OCI-LY1 (cell line): ENCODE measurements around the gene NOS3.

Experiments used
- H2AFZ ChIP-seq: fragments of 200-600 bp; sonication (generic), shearing (Covaris generic); 2 replicates; pipeline ENCODE4 v1.6.0; 2014; ENCODE audit warnings: antibody characterized with exemption, mild to moderate bottlenecking, low read length
- H3F3A ChIP-seq: fragments of 200-600 bp; sonication (generic), shearing (Covaris generic); 2 replicates; pipeline ENCODE4 v1.6.0; 2014; ENCODE audit warnings: mild to moderate bottlenecking, antibody characterized with exemption, low read length, moderate library complexity; ENCODE audit not compliant: insufficient read depth
- H3K27ac ChIP-seq: fragments of 200-600 bp; sonication (generic); 2 replicates; pipeline ENCODE4 v1.5.1; 2014; ENCODE audit warnings: low read length, mixed run types, mild to moderate bottlenecking, low read depth; ENCODE audit not compliant: poor library complexity, severe bottlenecking
- H3K27me3 ChIP-seq: fragments of 200-600 bp; sonication (generic); 2 replicates; pipeline ENCODE4 v1.6.0; 2014; ENCODE audit warnings: antibody characterized with exemption, mild to moderate bottlenecking, low read length, moderate library complexity; ENCODE audit not compliant: insufficient read depth
- H3K36me3 ChIP-seq: fragments of 200-600 bp; sonication (generic); 2 replicates; pipeline ENCODE4 v1.6.1; 2014; ENCODE audit warnings: mild to moderate bottlenecking, antibody characterized with exemption, low read length, moderate library complexity, mixed read lengths; ENCODE audit not compliant: insufficient read depth
- H3K4me1 ChIP-seq: fragments of 200-600 bp; sonication (generic); 2 replicates; pipeline ENCODE4 v1.5.1; 2014; ENCODE audit warnings: mild to moderate bottlenecking, low read length, moderate library complexity; ENCODE audit not compliant: insufficient read depth, severe bottlenecking
- H3K4me2 ChIP-seq: fragments of 200-600 bp; sonication (generic), shearing (Covaris generic); 2 replicates; pipeline ENCODE4 v1.6.1; 2014; ENCODE audit warnings: low read length
- H3K4me3 ChIP-seq: fragments of 200-600 bp; sonication (generic); 2 replicates; pipeline ENCODE4 v1.5.1; 2014; ENCODE audit warnings: low read length, low read depth, mild to moderate bottlenecking, mixed read lengths; ENCODE audit not compliant: poor library complexity, severe bottlenecking
- H3K79me2 ChIP-seq: fragments of 200-600 bp; shearing (Covaris generic); 2 replicates; pipeline ENCODE4 v1.6.1; 2016; ENCODE audit warnings: mixed run types, low read length, mixed read lengths; ENCODE audit not compliant: insufficient read depth
- H3K9ac ChIP-seq: fragments of 200-600 bp; sonication (generic), shearing (Covaris generic); 2 replicates; pipeline ENCODE4 v1.6.1; 2014; ENCODE audit warnings: mild to moderate bottlenecking, low read length, mixed read lengths
- H3K9me2 ChIP-seq: fragments of 200-600 bp; sonication (generic), shearing (Covaris generic); 2 replicates; pipeline ENCODE4 v1.6.1; 2014; ENCODE audit warnings: low read depth, mild to moderate bottlenecking, low read length, mixed read lengths
- H3K9me3 ChIP-seq: fragments of 200-600 bp; shearing (Covaris generic); 2 replicates; pipeline ENCODE4 v1.6.1; 2014; ENCODE audit warnings: low read length, mixed read lengths
- H4K20me1 ChIP-seq: fragments of 200-600 bp; sonication (generic), shearing (Covaris generic); 2 replicates; pipeline ENCODE4 v1.6.0; 2016; ENCODE audit warnings: mild to moderate bottlenecking, low read length; ENCODE audit not compliant: insufficient read depth
- EZH2 ChIP-seq: fragments of 200-600 bp; sonication (generic), shearing (Covaris generic); IDR thresholded peaks from 2 replicates; pipeline ENCODE4 v1.8.0; 2017; ENCODE audit warnings: borderline replicate concordance, mixed run types, mild to moderate bottlenecking, antibody characterized with exemption, low read length, moderate library complexity, mixed read lengths
- TF ChIP-seq, protein P1 (sequence below): fragments of 200-600 bp; sonication (generic), shearing (Covaris generic); IDR thresholded peaks from 2 replicates; pipeline ENCODE4 v1.5.1; 2017; ENCODE audit warnings: mild to moderate bottlenecking, antibody characterized with exemption, low read length, moderate library complexity, mixed read lengths

Gene NOS3

DNA sequence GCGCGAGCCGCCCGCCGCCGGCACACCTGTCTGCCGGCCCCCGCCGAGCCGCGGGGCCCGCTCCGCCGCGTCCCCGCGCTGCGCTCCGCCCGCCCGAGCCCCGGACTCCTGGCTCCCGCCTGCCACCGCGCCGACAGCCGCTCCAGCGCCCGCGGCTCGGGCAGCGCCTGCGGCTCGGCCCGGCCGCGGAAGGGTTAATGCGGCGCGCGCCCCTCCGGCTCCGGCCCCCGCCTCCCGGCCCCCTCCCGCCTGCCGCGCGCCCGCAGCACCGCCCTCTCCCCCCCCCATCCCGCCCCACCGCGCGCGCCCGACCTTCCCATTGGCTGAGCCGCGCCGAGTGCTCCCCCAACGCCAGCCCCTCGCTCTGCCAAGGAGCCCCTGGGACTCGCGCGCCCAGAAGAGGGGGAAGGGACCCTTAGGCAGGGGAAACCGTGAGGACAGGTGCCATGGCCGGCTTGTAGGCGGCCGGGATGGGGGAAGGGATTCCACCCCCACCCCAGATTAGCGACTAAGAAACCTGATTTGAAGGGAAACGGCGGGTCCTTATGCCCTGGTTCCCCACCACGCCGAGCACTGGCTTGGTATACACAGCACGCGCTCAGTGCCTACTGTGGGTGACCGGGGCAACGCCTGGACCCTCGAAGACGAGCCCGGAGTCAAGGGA lies 12.6 kb upstream of the NOS3 start, which contains the start of gene KCNH2:
KCNH2 (minus strand) TSS at position 196 of the 664 bp plus-strand sequence. CDS start 408 bp downstream, outside the sequence.
- Histone ChIP-seq H3K4me1 (peaks cover 50% of the 10 kb centered on the region), H3K36me3 (no peaks in the 10 kb centered on the region), H2AFZ (no peak within 1 kb of the TSS), H3K9me3 (no peaks in the 10 kb centered on the region), H4K20me1 (no peaks in the 10 kb centered on the region), H3F3A (no peaks in the 10 kb centered on the region), H3K79me2 (no peaks in the 10 kb centered on the region), H3K9ac (peak within 1 kb of the TSS; percentile 49; the same call in 1 of the 2 replicates), H3K27me3 (peaks cover 18% of the 10 kb centered on the region; the same call in 1 of the 2 replicates), H3K4me3 (peak within 1 kb of the TSS; percentile 60), H3K9me2 (no peaks in the 10 kb centered on the region), H3K4me2 (peak within 1 kb of the TSS; percentile 86), H3K27ac (no peak within 1 kb of the TSS)
- TF ChIP-seq, protein P1, sequence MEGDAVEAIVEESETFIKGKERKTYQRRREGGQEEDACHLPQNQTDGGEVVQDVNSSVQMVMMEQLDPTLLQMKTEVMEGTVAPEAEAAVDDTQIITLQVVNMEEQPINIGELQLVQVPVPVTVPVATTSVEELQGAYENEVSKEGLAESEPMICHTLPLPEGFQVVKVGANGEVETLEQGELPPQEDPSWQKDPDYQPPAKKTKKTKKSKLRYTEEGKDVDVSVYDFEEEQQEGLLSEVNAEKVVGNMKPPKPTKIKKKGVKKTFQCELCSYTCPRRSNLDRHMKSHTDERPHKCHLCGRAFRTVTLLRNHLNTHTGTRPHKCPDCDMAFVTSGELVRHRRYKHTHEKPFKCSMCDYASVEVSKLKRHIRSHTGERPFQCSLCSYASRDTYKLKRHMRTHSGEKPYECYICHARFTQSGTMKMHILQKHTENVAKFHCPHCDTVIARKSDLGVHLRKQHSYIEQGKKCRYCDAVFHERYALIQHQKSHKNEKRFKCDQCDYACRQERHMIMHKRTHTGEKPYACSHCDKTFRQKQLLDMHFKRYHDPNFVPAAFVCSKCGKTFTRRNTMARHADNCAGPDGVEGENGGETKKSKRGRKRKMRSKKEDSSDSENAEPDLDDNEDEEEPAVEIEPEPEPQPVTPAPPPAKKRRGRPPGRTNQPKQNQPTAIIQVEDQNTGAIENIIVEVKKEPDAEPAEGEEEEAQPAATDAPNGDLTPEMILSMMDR, result no peak
- TF ChIP-seq EZH2, result no peak

DNA sequence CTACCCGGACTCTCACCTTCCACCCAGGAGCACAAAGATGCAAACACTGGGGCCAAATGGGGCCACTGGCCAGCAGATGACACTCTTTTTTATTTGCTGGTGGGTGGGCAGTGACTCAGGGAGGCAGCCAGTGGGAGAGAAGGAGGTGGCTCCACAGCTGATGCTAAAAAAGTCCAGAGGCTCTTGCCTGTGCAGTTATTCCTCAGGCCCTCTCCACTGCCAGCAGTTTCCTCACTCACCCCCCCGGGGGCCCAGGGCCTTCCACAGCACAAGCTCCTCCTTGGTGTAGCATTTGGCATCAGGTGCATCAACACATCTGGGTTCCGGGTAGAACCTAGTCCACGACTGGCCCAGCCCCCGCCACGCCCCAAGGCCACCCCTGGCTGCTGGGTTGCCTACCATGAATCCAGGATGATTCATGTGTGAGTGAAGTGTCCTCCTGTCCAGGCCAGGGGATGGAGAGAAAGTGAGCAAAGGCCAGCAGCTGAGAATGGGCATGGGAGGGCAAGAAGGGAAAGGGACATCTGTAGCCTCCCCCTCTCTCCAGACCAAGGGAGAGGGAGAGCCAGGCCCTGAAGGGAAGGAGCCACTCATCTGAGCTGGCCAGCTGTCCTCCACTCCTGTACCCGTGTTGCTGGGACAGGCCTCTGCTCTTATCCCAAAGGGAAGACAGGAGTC lies 11.0 kb upstream of the NOS3 start:
- Histone ChIP-seq H3F3A (no peaks in the 10 kb centered on the region), H3K79me2 (no peaks in the 10 kb centered on the region), H3K4me3 (no peak overlapping the region), H3K9me2 (no peaks in the 10 kb centered on the region), H3K9ac (no peak overlapping the region), H3K4me2 (no peak overlapping the region), H3K4me1 (peaks cover 36% of the 10 kb centered on the region), H3K36me3 (no peaks in the 10 kb centered on the region), H3K27ac (no peak overlapping the region), H3K9me3 (no peaks in the 10 kb centered on the region), H3K27me3 (peaks cover 18% of the 10 kb centered on the region; the same call in 1 of the 2 replicates), H2AFZ (no peak overlapping the region), H4K20me1 (no peaks in the 10 kb centered on the region)
- TF ChIP-seq EZH2, result no peak
- TF ChIP-seq, protein P1, result no peak

DNA sequence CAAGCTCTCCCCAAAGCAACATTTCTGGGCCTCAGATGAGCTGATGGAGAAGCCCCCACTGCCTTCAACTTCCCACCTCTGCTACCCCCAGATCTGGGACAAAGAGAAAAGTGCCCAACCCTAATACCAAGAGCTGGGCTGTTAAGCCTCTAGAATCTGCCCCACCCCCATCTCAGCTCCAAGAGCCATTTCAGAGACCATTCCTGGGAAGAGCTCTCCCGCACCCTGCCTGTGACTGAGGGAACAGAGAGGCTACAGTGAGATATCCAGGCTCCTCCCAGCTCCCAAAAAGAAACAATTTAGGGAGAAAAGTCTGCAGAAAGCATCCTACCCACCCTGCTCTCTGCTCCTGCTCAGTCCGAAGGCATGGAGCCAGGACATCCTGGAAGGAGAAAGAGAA lies 10.2 kb upstream of the NOS3 start:
- H3K4me2 ChIP-seq, result no peak overlapping the region
- TF ChIP-seq EZH2, result no peak
- TF ChIP-seq, protein P1, result no peak
- H3K36me3 ChIP-seq, result no peaks in the 10 kb centered on the region
- no peak overlapping the region for H3K4me3 ChIP-seq
- H3K79me2 ChIP-seq, result no peaks in the 10 kb centered on the region
- no peak overlapping the region for H2AFZ ChIP-seq
- no peaks in the 10 kb centered on the region for H4K20me1 ChIP-seq
- H3K4me1 ChIP-seq, result peaks cover 28% of the 10 kb centered on the region
- no peak overlapping the region for H3K9ac ChIP-seq
- no peaks in the 10 kb centered on the region for H3K9me2 ChIP-seq
- no peaks in the 10 kb centered on the region for H3K9me3 ChIP-seq
- no peaks in the 10 kb centered on the region for H3F3A ChIP-seq
- peaks cover 18% of the 10 kb centered on the region; the same call in 1 of the 2 replicates for H3K27me3 ChIP-seq
- H3K27ac ChIP-seq, result no peak overlapping the region
